ENCODE measurements around the gene SPIRE1.

Gene SPIRE1

DNA sequence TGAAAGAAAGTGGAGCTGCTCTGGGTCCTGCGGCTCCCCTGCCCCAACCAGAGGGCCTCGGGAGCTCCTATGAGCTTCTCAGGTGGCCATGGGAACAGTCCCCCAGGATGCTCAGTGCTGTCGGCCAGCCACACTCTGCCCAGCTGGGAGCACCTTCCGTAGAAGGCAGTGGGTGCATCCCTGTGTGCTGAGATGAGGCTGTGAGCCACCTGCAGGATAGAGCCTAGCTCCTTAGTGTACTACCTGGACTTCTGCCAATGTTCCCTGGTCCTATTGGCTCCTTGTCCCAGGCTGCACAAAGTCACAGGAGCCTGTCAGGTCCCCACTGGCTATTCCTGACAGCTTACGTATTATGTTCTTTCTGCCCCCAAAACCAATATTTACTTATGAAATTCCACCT lies 234.1 kb downstream of the SPIRE1 start:
- DNase-seq: no peak
- ChIA-PET CTCF (interaction anchor here (0.6 to 10.1 kb wide), 9 partner anchors 18 to 236 kb away, joined by 3 to 111 read pairs (median 5); partner anchors contain the start of genes PRELID3A and SPIRE1), POLR2A (no interaction called here)
- Histone ChIP-seq H3K27me3 (replicated peaks in 2 of 5; ENCODE audit: control insufficient read depth in 4 of 5, insufficient read depth in 5 of 5, low read length in 4 of 5) (no peaks in the 10 kb centered on the region), H3K4me3 (ENCODE audit: control insufficient read depth in 1 of 7, extremely low read depth in 1 of 7, insufficient read depth in 4 of 7, low read depth in 2 of 7, low read length in 6 of 7) (no peak overlapping the region), H3K9me3 (ENCODE audit: control extremely low read depth in 1 of 5, control insufficient read depth in 4 of 5, insufficient read depth in 2 of 5, low read depth in 1 of 5, low read length in 4 of 5) (peaks cover 0 to 17% (median 9%) of the 10 kb centered on the region in 5 experiments), H3K36me3 (ENCODE audit: control insufficient read depth in 4 of 4, insufficient read depth in 4 of 4, low read length in 3 of 4) (peaks cover 0 to 41% (median 15%) of the 10 kb centered on the region in 4 experiments), H3K27ac (ENCODE audit: insufficient read depth in 1 of 2, low read depth in 1 of 2, low read length in 2 of 2, poor library complexity in 1 of 2, severe bottlenecking in 2 of 2) (no peak overlapping the region), H3K4me1 (ENCODE audit: control extremely low read depth in 1 of 4, control insufficient read depth in 4 of 4, insufficient read depth in 4 of 4, low read length in 3 of 4) (peaks cover 0 to 25% (median 17%) of the 10 kb centered on the region in 4 experiments)
- WGBS (ENCODE audit: insufficient coverage): 79% methylated on average over 4 of the region's 5 CpGs

DNA sequence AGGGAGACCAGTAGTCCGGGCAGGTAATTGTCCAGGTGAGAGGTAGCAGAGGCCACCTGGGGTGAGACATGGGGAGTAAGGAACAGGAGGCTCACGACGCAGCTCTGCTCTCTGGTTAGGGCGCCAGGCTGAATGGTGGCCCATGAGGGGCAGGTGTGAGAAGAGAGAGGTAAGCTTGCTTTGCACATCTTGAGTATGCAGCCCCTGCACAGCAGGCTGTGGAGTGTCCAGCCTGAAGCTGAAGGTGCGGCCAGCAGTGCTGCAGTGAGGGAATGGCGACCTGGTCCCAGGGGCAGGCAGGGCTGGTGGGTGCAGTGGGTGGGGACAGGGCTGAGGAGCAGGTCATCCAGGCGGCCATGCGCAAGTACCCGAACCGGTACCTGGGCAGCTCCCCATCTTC lies 234.5 kb downstream of the SPIRE1 start:
- WGBS (ENCODE audit: insufficient coverage): 94% methylated on average over 9 of the region's 10 CpGs
- CTCF ChIA-PET: interaction anchor here (0.6 to 10.1 kb wide), 13 partner anchors 17 to 236 kb away, joined by 3 to 111 read pairs (median 4); partner anchors contain the start of genes PRELID3A and SPIRE1

DNA sequence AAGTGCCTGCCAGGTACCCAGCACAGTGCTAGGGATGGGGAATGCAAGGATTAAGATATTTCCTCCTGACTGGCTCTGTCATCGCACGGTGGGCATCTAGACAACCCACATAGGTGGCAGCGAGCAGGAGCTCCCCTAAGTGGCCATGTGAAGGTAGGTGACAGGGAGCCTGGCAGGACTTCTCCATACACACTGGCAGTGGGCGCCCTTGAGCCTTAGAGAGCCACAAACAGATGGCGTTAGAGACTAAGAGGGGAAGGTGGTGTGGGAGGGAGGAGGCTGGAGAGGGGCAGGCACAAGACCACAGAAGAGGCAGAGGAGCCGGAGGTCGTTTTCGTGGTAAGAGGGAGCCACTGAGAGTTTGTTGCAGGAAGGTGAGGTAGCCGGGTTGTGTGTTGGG lies 235.0 kb downstream of the SPIRE1 start:
- no peak overlapping the region for H3K27ac ChIP-seq (ENCODE audit: insufficient read depth in 1 of 2, low read depth in 1 of 2, low read length in 2 of 2, poor library complexity in 1 of 2, severe bottlenecking in 2 of 2)
- H3K9me3 ChIP-seq (ENCODE audit: control extremely low read depth in 1 of 5, control insufficient read depth in 4 of 5, insufficient read depth in 2 of 5, low read depth in 1 of 5, low read length in 4 of 5): peaks cover 0 to 15% (median 8%) of the 10 kb centered on the region in 5 experiments
- ChIA-PET POLR2A (no interaction called here), CTCF (interaction anchor here (0.7 to 10.1 kb wide), 16 partner anchors 17 to 237 kb away, joined by 3 to 111 read pairs (median 4); partner anchors contain the start of genes PRELID3A and SPIRE1)
- no peaks in the 10 kb centered on the region for H3K27me3 ChIP-seq (replicated peaks in 2 of 5; ENCODE audit: control insufficient read depth in 4 of 5, insufficient read depth in 5 of 5, low read length in 4 of 5)
- DNase-seq: peak; percentile 84 to 94 (median 93)
- H3K4me3 ChIP-seq (ENCODE audit: control insufficient read depth in 1 of 7, extremely low read depth in 1 of 7, insufficient read depth in 4 of 7, low read depth in 2 of 7, low read length in 6 of 7): no peak overlapping the region
- WGBS (ENCODE audit: insufficient coverage): 14% methylated on average over 9 of the region's 9 CpGs
- peaks cover 0 to 31% (median 19%) of the 10 kb centered on the region in 4 experiments for H3K4me1 ChIP-seq (ENCODE audit: control extremely low read depth in 1 of 4, control insufficient read depth in 4 of 4, insufficient read depth in 4 of 4, low read length in 3 of 4)
- peaks cover 0 to 36% (median 9%) of the 10 kb centered on the region in 4 experiments for H3K36me3 ChIP-seq (ENCODE audit: control insufficient read depth in 4 of 4, insufficient read depth in 4 of 4, low read length in 3 of 4)

More for the DNA sequence above, 234.5 kb downstream of the SPIRE1 start:
- POLR2A ChIA-PET: no interaction called here
- Histone ChIP-seq H3K4me3 (ENCODE audit: control insufficient read depth in 1 of 7, extremely low read depth in 1 of 7, insufficient read depth in 4 of 7, low read depth in 2 of 7, low read length in 6 of 7) (no peak overlapping the region), H3K9me3 (ENCODE audit: control extremely low read depth in 1 of 5, control insufficient read depth in 4 of 5, insufficient read depth in 2 of 5, low read depth in 1 of 5, low read length in 4 of 5) (peaks cover 0 to 17% (median 9%) of the 10 kb centered on the region in 5 experiments), H3K27ac (ENCODE audit: insufficient read depth in 1 of 2, low read depth in 1 of 2, low read length in 2 of 2, poor library complexity in 1 of 2, severe bottlenecking in 2 of 2) (no peak overlapping the region), H3K36me3 (ENCODE audit: control insufficient read depth in 4 of 4, insufficient read depth in 4 of 4, low read length in 3 of 4) (peaks cover 0 to 40% (median 13%) of the 10 kb centered on the region in 4 experiments), H3K27me3 (replicated peaks in 2 of 5; ENCODE audit: control insufficient read depth in 4 of 5, insufficient read depth in 5 of 5, low read length in 4 of 5) (no peaks in the 10 kb centered on the region), H3K4me1 (ENCODE audit: control extremely low read depth in 1 of 4, control insufficient read depth in 4 of 4, insufficient read depth in 4 of 4, low read length in 3 of 4) (peaks cover 0 to 29% (median 18%) of the 10 kb centered on the region in 4 experiments)
- DNase-seq: no peak

DNA sequence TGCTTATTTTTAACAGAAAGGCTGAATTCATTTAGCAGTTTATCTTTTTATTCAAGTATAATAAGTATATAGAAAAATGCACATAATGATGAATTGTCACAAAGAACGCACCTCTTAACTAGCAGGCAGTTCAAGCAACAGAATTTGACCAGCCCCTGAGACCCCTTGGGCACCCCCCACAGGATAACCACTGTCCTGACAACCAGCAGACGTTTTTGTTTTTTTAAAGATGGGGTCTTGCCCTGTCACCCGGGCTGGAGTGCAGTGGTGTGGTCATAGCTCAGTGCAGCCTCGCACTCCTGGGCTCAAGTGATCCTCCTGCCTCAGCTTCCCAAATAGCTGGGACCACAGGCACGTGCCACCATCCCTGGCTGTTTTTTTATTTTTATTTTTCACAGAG lies 236.2 kb downstream of the SPIRE1 start:
- Histone ChIP-seq H3K9me3 (ENCODE audit: control extremely low read depth in 1 of 5, control insufficient read depth in 4 of 5, insufficient read depth in 2 of 5, low read depth in 1 of 5, low read length in 4 of 5) (peaks cover 0 to 3% (median 0%) of the 10 kb centered on the region in 5 experiments), H3K4me3 (ENCODE audit: control insufficient read depth in 1 of 7, extremely low read depth in 1 of 7, insufficient read depth in 4 of 7, low read depth in 2 of 7, low read length in 6 of 7) (peak overlapping the region in 3 of 7 experiments; percentile 69 to 89 (median 71)), H3K36me3 (ENCODE audit: control insufficient read depth in 4 of 4, insufficient read depth in 4 of 4, low read length in 3 of 4) (peaks cover 0 to 26% (median 3%) of the 10 kb centered on the region in 4 experiments), H3K4me1 (ENCODE audit: control extremely low read depth in 1 of 4, control insufficient read depth in 4 of 4, insufficient read depth in 4 of 4, low read length in 3 of 4) (peaks cover 0 to 31% (median 19%) of the 10 kb centered on the region in 4 experiments), H3K27ac (ENCODE audit: insufficient read depth in 1 of 2, low read depth in 1 of 2, low read length in 2 of 2, poor library complexity in 1 of 2, severe bottlenecking in 2 of 2) (no peak overlapping the region), H3K27me3 (replicated peaks in 2 of 5; ENCODE audit: control insufficient read depth in 4 of 5, insufficient read depth in 5 of 5, low read length in 4 of 5) (no peaks in the 10 kb centered on the region)
- ChIA-PET CTCF (interaction anchor here (1.1 to 10.1 kb wide), 7 partner anchors 12 to 238 kb away, joined by 4 to 111 read pairs (median 10); partner anchors contain the start of genes PRELID3A and SPIRE1), POLR2A (no interaction called here)
- WGBS (ENCODE audit: insufficient coverage): 83% methylated on average over 5 of the region's 5 CpGs
- DNase-seq: peak in 1 of 3 donors; percentile 20

- peak overlapping the region in 1 of 2 experiments; percentile 54 for H3K27ac ChIP-seq (ENCODE audit: insufficient read depth in 1 of 2, low read depth in 1 of 2, low read length in 2 of 2, poor library complexity in 1 of 2, severe bottlenecking in 2 of 2)
- POLR2A ChIA-PET: interaction anchor here (0.6 to 1.3 kb wide), 2 partner anchors 13 to 261 kb away, joined by 3 read pairs; partner anchors contain the start of gene PRELID3A
- peaks cover 0 to 31% (median 19%) of the 10 kb centered on the region in 4 experiments for H3K4me1 ChIP-seq (ENCODE audit: control extremely low read depth in 1 of 4, control insufficient read depth in 4 of 4, insufficient read depth in 4 of 4, low read length in 3 of 4)
- 2% methylated on average over 20 of the region's 27 CpGs for WGBS (ENCODE audit: insufficient coverage)
- DNase-seq: peak; percentile 52 to 86 (median 76)
- CTCF ChIA-PET: interaction anchor here (0.7 to 10.1 kb wide), 3 partner anchors 9 to 28 kb away, joined by 3 to 111 read pairs (median 4); no protein-coding TSS in a partner anchor
- H3K9me3 ChIP-seq (ENCODE audit: control extremely low read depth in 1 of 5, control insufficient read depth in 4 of 5, insufficient read depth in 2 of 5, low read depth in 1 of 5, low read length in 4 of 5): no peaks in the 10 kb centered on the region
- no peaks in the 10 kb centered on the region for H3K27me3 ChIP-seq (replicated peaks in 2 of 5; ENCODE audit: control insufficient read depth in 4 of 5, insufficient read depth in 5 of 5, low read length in 4 of 5)
- peak overlapping the region; percentile 35 to 89 (median 65) for H3K4me3 ChIP-seq (ENCODE audit: control insufficient read depth in 1 of 7, extremely low read depth in 1 of 7, insufficient read depth in 4 of 7, low read depth in 2 of 7, low read length in 6 of 7)
- peaks cover 0 to 22% (median 0%) of the 10 kb centered on the region in 4 experiments for H3K36me3 ChIP-seq (ENCODE audit: control insufficient read depth in 4 of 4, insufficient read depth in 4 of 4, low read length in 3 of 4)
These were observed 237.0 kb downstream of the SPIRE1 start for GRCh38 chr18:12420821-12421421.

DNA sequence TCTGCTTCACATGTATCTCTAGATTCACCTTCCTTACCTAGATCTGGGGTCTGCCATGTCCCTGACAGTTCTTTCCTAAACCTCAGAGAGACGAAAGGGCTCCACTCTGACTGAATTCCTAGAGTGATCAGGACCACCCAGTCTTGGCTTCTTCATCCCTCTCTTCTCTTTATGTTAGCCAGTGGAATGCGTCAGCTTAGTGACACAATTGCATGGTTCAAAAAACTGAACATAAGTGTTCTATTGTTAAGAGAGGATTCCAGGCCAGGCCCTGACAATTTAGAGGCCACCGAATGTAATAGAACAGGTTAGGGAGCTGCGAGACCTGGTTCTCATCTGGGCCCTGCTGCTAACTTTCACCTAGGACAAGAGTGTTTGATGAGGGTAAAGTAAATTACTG lies 240.2 kb downstream of the SPIRE1 start:
- WGBS (ENCODE audit: insufficient coverage): 100% methylated on average over 3 of the region's 4 CpGs
- Histone ChIP-seq H3K36me3 (ENCODE audit: control insufficient read depth in 4 of 4, insufficient read depth in 4 of 4, low read length in 3 of 4) (peaks cover 0 to 5% (median 0%) of the 10 kb centered on the region in 4 experiments), H3K9me3 (ENCODE audit: control extremely low read depth in 1 of 5, control insufficient read depth in 4 of 5, insufficient read depth in 2 of 5, low read depth in 1 of 5, low read length in 4 of 5) (no peaks in the 10 kb centered on the region), H3K27me3 (replicated peaks in 2 of 5; ENCODE audit: control insufficient read depth in 4 of 5, insufficient read depth in 5 of 5, low read length in 4 of 5) (no peaks in the 10 kb centered on the region), H3K27ac (ENCODE audit: insufficient read depth in 1 of 2, low read depth in 1 of 2, low read length in 2 of 2, poor library complexity in 1 of 2, severe bottlenecking in 2 of 2) (no peak overlapping the region), H3K4me3 (ENCODE audit: control insufficient read depth in 1 of 7, extremely low read depth in 1 of 7, insufficient read depth in 4 of 7, low read depth in 2 of 7, low read length in 6 of 7) (no peak overlapping the region), H3K4me1 (ENCODE audit: control extremely low read depth in 1 of 4, control insufficient read depth in 4 of 4, insufficient read depth in 4 of 4, low read length in 3 of 4) (peaks cover 0 to 34% (median 15%) of the 10 kb centered on the region in 4 experiments)
- no peak for DNase-seq
- ChIA-PET CTCF (interaction anchor here (0.6 to 10.1 kb wide), 4 partner anchors 10 to 823 kb away, joined by 3 to 111 read pairs (median 6); partner anchors contain the start of gene PRELID3A), POLR2A (no interaction called here)

Measured in common myeloid progenitor, CD34-positive (primary cell).